Endothelial cell of umbilical vein (primary cell): ENCODE data around the gene PCDHGA4. TPM values are rescaled to one million over a fixed set of nuclear protein-coding genes. Genes with fewer than 3 reads are reported as not detected.

Experiments
- BruUV-seq: library from RNA; stranded (reverse); fragments of 400-500 nt; replicated peaks from 2 replicates; lab custom pipeline; 2021; lab: Mats Ljungman, UMichigan
- CTCF ChIA-PET: fragments of 300-600, 350-600 bp; sonication (Branson Sonifier 250); formaldehyde crosslinking; loops from one replicate; lab custom pipeline; 2021; ENCODE audit warnings: antibody characterized with exemption, inconsistent platforms; lab: Charles Lee
- POLR2A ChIA-PET: fragments of 300-600, 350-600 bp; sonication (Branson Sonifier 250); formaldehyde crosslinking; loops from one replicate; lab custom pipeline; 2021; ENCODE audit warnings: antibody characterized with exemption, inconsistent platforms; lab: Charles Lee
- DNase-seq: peaks from one replicate; pipeline ENCODE4 v3.0.0-alpha.2; 2011; ENCODE audit warnings: low read depth, low spot score
- FAIRE-seq: peaks from 2 replicates; lab custom pipeline; 2011; peaks lifted over from hg19 to GRCh38; lab: Jason Lieb, UNC
- H2AFZ ChIP-seq: 2 replicates; pipeline ENCODE4 v1.6.0; 2012; ENCODE audit warnings: low read depth, low read length, control low read depth, inconsistent platforms
- H3K27ac ChIP-seq: 2 replicates; pipeline ENCODE4 v1.5.1; 2011; ENCODE audit warnings: low read depth, mild to moderate bottlenecking, control low read depth, low read length, moderate library complexity; ENCODE audit not compliant: insufficient read depth
- H3K27me3 ChIP-seq, 2 experiments: 2 replicates each; pipeline versions ENCODE4 v1.6.0 to v1.6.1; 2011; ENCODE audit warnings: low read length in 2 of 2, mixed read lengths in 1 of 2; ENCODE audit not compliant: control insufficient read depth in 2 of 2, insufficient read depth in 2 of 2
- H3K36me3 ChIP-seq, 2 experiments: 2 replicates in 1 of 2; 3 replicates in 1 of 2; pipeline ENCODE4 v1.5.1; 2011; ENCODE audit warnings: low read length in 2 of 2, mild to moderate bottlenecking in 1 of 2, moderate library complexity in 1 of 2; ENCODE audit not compliant: control insufficient read depth in 2 of 2, insufficient read depth in 2 of 2; ENCODE audit errors: extremely low read depth in 1 of 2
- H3K4me1 ChIP-seq: 3 replicates; pipeline ENCODE4 v1.5.1; 2011; ENCODE audit warnings: mild to moderate bottlenecking, low read length; ENCODE audit not compliant: control insufficient read depth, insufficient read depth; ENCODE audit errors: extremely low read depth
- H3K4me2 ChIP-seq: 2 replicates; pipeline ENCODE4 v1.6.1; 2011; ENCODE audit warnings: low read length, control low read depth, mixed read lengths; ENCODE audit not compliant: insufficient read depth
- H3K4me3 ChIP-seq, 3 experiments: fragments of 200-600 bp in 1 of 3; sonication (generic), shearing (Covaris generic) in 1 of 3; replicated peaks in 1 of 3; 2 replicates each; pipeline ENCODE4 v1.5.1; 2011 to 2016; ENCODE audit warnings: control low read depth in 3 of 3, low read length in 3 of 3, mild to moderate bottlenecking in 2 of 3, inconsistent platforms in 1 of 3, low read depth in 1 of 3, moderate library complexity in 1 of 3; ENCODE audit not compliant: insufficient read depth in 1 of 3
- H3K79me2 ChIP-seq: 2 replicates; pipeline ENCODE4 v1.6.0; 2012; ENCODE audit warnings: low read length, inconsistent platforms; ENCODE audit not compliant: control insufficient read depth, insufficient read depth
- H3K9ac ChIP-seq: replicated peaks from 2 replicates; pipeline ENCODE3; 2011; ENCODE audit warnings: low read length, control low read depth; ENCODE audit not compliant: insufficient read depth; ENCODE audit errors: extremely low read depth
- H3K9me1 ChIP-seq: replicated peaks from 3 replicates; pipeline ENCODE4 v1.6.0; 2011; ENCODE audit warnings: mild to moderate bottlenecking, low read length; ENCODE audit not compliant: control insufficient read depth, insufficient read depth; ENCODE audit errors: extremely low read depth
- H3K9me3 ChIP-seq: replicated peaks from 2 replicates; pipeline ENCODE4 v1.5.1; 2012; ENCODE audit warnings: low read length, inconsistent platforms; ENCODE audit not compliant: control insufficient read depth, insufficient read depth
- H4K20me1 ChIP-seq: replicated peaks from 2 replicates; pipeline ENCODE3; 2011; ENCODE audit warnings: mild to moderate bottlenecking, low read length; ENCODE audit not compliant: control insufficient read depth, insufficient read depth; ENCODE audit errors: extremely low read depth
- CTCF ChIP-seq, 2 donors: IDR thresholded peaks; 1 replicate in 1 of 2; 2 replicates in 1 of 2; pipeline ENCODE4 v1.5.1; 2011; ENCODE audit warnings: low read length in 2 of 2, mild to moderate bottlenecking in 2 of 2, moderate library complexity in 2 of 2, control low read depth in 1 of 2, inconsistent platforms in 1 of 2, low read depth in 1 of 2; ENCODE audit not compliant: insufficient read depth in 1 of 2; ENCODE audit errors: extremely low read depth in 1 of 2
- EZH2 ChIP-seq: IDR thresholded peaks from 2 replicates; pipeline ENCODE4 v1.6.1; 2012; ENCODE audit warnings: borderline replicate concordance, low read depth, mild to moderate bottlenecking, moderate library complexity, low read length, inconsistent platforms; ENCODE audit not compliant: severe bottlenecking
- FOS ChIP-seq: IDR thresholded peaks from 2 replicates; pipeline ENCODE4 v1.6.1; 2011; ENCODE audit warnings: mild to moderate bottlenecking, low read length, moderate library complexity, borderline replicate concordance; ENCODE audit not compliant: insufficient read depth
- GATA2 ChIP-seq: IDR thresholded peaks from 2 replicates; pipeline ENCODE4 v1.7.0; 2011; ENCODE audit warnings: low read depth, mild to moderate bottlenecking, moderate library complexity, mixed read lengths, low read length; ENCODE audit not compliant: insufficient read length, insufficient read depth
- JUN ChIP-seq: IDR thresholded peaks from 2 replicates; pipeline ENCODE4 v1.6.1; 2011; ENCODE audit warnings: borderline replicate concordance, low read depth; ENCODE audit not compliant: insufficient read length, insufficient read depth
- MAX ChIP-seq: IDR thresholded peaks from 2 replicates; pipeline ENCODE4 v1.6.1; 2011; ENCODE audit not compliant: insufficient read depth, insufficient read length
- MYC ChIP-seq: IDR thresholded peaks from one replicate; pipeline ENCODE4 v1.6.1; 2011; ENCODE audit warnings: mild to moderate bottlenecking, low read depth, low read length
- POLR2A ChIP-seq: IDR thresholded peaks from 2 replicates; pipeline ENCODE4 v1.6.1; 2012; ENCODE audit warnings: low read depth, mild to moderate bottlenecking, control low read depth, low read length
- POLR2AphosphoS5 ChIP-seq: IDR thresholded peaks from 2 replicates; pipeline ENCODE4 v1.6.1; 2012; ENCODE audit warnings: low read depth, mild to moderate bottlenecking, control low read depth, low read length, moderate library complexity; ENCODE audit not compliant: insufficient read depth
- dilution Hi-C: fragments of 300-500 bp; cut with MboI; formaldehyde crosslinking; loops from one replicate; pipeline ENCODE4 v1.15.0; 2019; ENCODE audit warnings: low sequenced_read_pairs; ENCODE audit not compliant: extremely low pct_ligation_motif_present
- intact Hi-C: fragments of 100-400 bp; cut with micrococcal nuclease; formaldehyde crosslinking; loops from one replicate; pipeline ENCODE4 v1.10.0; 2022
- polyA plus RNA-seq, 4 experiments: library from polyadenylated mRNA; depleted of rRNA in 3 of 4; stranded (reverse) in 3 of 4; unstranded in 1 of 4; fragments of >200 nt; gene quantifications; 2 replicates each; pipeline versions ENCODE4 v1.2.1 to v1.2.3, GENCODE V29; 2011 to 2012; ENCODE audit warnings: missing spikeins in 1 of 4
- total RNA-seq: library from RNA; stranded (reverse); gene quantifications from 2 replicates; pipeline ENCODE4 v1.2.3, GENCODE V29; 2021

PCDHGA4 gene
- total and polyA plus RNA-seq, 2 donors (not counting 3 experiments of a cell fraction or from before 2014, with no cell fraction given): 2.6 to 3.0 TPM

GRCh38 chr5:141343953-141344463 is 10.8 kb upstream of the PCDHGA4 start:
- dilution Hi-C loops: no loop called here
- Histone ChIP-seq H4K20me1 (no peaks in the 10 kb centered on the region), H3K9me3 (no peaks in the 10 kb centered on the region), H3K27ac (no peak overlapping the region), H2AFZ (peak overlapping the region; percentile 86), H3K36me3 (no peaks in the 10 kb centered on the region), H3K4me1 (peaks cover 3% of the 10 kb centered on the region), H3K79me2 (no peaks in the 10 kb centered on the region), H3K9me1 (no peaks in the 10 kb centered on the region), H3K9ac (peak overlapping the region; percentile 49), H3K27me3 (peaks cover 7 to 29% of the 10 kb centered on the region in 2 experiments), H3K4me3 (peak overlapping the region in 2 of 3 experiments; percentile 17 to 59), H3K4me2 (peak overlapping the region; percentile 65)
- no peak for DNase-seq
- ChIA-PET CTCF (interaction anchor here (0.8 to 3.8 kb wide), 24 partner anchors 9 to 223 kb away, joined by 3 to 38 read pairs (median 6); partner anchors contain the start of genes PCDHB9, PCDHGA1, PCDHGA10 and PCDHGA12), POLR2A (interaction anchor here (1.3 kb wide), 1 partner anchor 23 kb away, joined by 3 read pairs; the partner anchor contains the start of gene TAF7)
- TSS peak; percentile 69 for BruUV-seq
- TF ChIP-seq CTCF (IDR thresholded peaks at IDR 0.05; ENCODE audit: extremely low read depth in 1 of 2, insufficient read depth in 1 of 2, low read depth in 1 of 2, low read length in 2 of 2): no peak
- no peak for TF ChIP-seq MAX
- TF ChIP-seq POLR2AphosphoS5: no peak
- no peak for TF ChIP-seq MYC
- TF ChIP-seq POLR2A: no peak
- TF ChIP-seq FOS: no peak
- no peak for TF ChIP-seq JUN
- no peak for TF ChIP-seq GATA2
- TF ChIP-seq EZH2: no peak
- intact Hi-C loops: loop anchor here (2.0 kb wide), 1 partner anchor 23 kb away; the partner anchor contains the start of gene TAF7
- FAIRE-seq: peak; percentile 50
